ENCODE measurements around the gene DNAH6.

Gene DNAH6

DNA sequence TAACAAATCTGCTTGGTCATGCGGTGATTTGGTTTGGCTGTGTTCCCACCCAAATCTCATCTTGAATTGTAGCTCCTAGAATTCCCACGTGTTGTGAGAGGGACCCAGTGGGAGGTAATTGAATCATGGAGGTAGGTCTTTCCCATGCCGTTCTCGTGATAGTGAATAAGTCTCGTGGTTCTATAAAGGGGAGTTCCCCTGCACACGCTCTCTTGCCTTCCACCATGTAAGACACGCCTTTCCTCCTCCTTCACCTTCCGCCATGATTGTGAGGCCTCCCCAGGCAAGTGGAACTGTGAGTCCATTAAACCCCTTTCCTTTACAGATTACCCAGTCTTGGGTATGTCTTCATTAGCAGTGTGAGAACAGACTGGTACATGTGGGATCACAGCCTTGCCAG lies 327.8 kb downstream of the DNAH6 start:
- Histone ChIP-seq H3K9me2 (replicated peaks; ENCODE audit: insufficient read depth, low read length) (no peaks in the 10 kb centered on the region), H3K4me2 (ENCODE audit: low read depth, low read length, poor library complexity, severe bottlenecking) (no peak overlapping the region), H3K27me3 (ENCODE audit: low read length) (no peaks in the 10 kb centered on the region), H3K9me3 (ENCODE audit: insufficient read depth, low read length) (no peaks in the 10 kb centered on the region), H3F3A (ENCODE audit: insufficient read depth) (no peaks in the 10 kb centered on the region), H3K4me3 (ENCODE audit: insufficient read depth, low read length, poor library complexity, severe bottlenecking) (no peak overlapping the region), H2AFZ (ENCODE audit: low read depth, low read length, severe bottlenecking) (no peak overlapping the region), H3K36me3 (ENCODE audit: low read length) (no peaks in the 10 kb centered on the region), H4K20me1 (ENCODE audit: low read depth, low read length) (no peaks in the 10 kb centered on the region), H3K9ac (ENCODE audit: low read length) (no peak overlapping the region), H3K27ac (ENCODE audit: low read depth, low read length) (no peak overlapping the region), H3K79me2 (ENCODE audit: insufficient read depth, low read length) (no peaks in the 10 kb centered on the region)
- TF ChIP-seq CTCF (IDR thresholded peaks at IDR 0.05; ENCODE audit: insufficient read depth, low read length, poor library complexity, severe bottlenecking) (no peak), EZH2phosphoT487 (conservative IDR thresholded peaks at IDR 0.05; ENCODE audit: low read length) (no peak)

DNA sequence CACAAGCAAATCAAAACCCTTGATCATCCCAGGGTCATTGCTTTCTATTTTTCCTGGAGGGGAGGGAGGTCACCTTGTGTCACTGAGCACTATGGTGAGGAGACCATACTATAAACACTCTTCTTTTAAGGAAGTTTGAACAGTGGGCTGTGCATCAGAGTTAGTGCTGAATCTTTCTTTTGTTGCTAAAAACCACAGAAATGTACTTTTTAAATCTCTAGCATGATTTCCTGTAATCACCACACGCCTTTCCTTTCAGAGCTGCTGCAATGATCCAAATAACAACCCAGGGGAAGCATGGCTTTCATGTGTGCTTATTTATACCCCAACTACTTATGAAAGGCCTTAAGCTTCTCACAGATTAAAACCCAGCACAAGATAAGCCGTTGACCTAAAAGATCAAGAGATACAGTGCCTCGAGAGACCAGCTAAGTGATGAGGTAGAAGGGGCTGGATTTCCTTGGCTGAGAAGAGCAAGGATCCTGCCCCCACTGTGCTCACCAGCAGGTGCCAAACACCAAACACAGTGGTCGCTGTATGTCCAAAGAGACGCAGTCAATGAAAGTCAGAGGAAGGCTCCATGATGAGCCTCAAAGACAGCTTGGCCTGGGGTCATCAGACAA lies 329.9 kb downstream of the DNAH6 start:
- no peak overlapping the region for H3K9ac ChIP-seq (ENCODE audit: low read length)
- H3K4me3 ChIP-seq (ENCODE audit: insufficient read depth, low read length, poor library complexity, severe bottlenecking) = no peak overlapping the region
- H2AFZ ChIP-seq (ENCODE audit: low read depth, low read length, severe bottlenecking) = no peak overlapping the region
- H3K27ac ChIP-seq (ENCODE audit: low read depth, low read length) = no peak overlapping the region
- TF ChIP-seq EZH2phosphoT487 (conservative IDR thresholded peaks at IDR 0.05; ENCODE audit: low read length) = no peak
- TF ChIP-seq CTCF (IDR thresholded peaks at IDR 0.05; ENCODE audit: insufficient read depth, low read length, poor library complexity, severe bottlenecking) = no peak
- H3K79me2 ChIP-seq (ENCODE audit: insufficient read depth, low read length) = no peaks in the 10 kb centered on the region
- H3K9me3 ChIP-seq (ENCODE audit: insufficient read depth, low read length) = no peaks in the 10 kb centered on the region
- no peaks in the 10 kb centered on the region for H3K36me3 ChIP-seq (ENCODE audit: low read length)
- H3K4me2 ChIP-seq (ENCODE audit: low read depth, low read length, poor library complexity, severe bottlenecking) = no peak overlapping the region
- no peaks in the 10 kb centered on the region for H3K9me2 ChIP-seq (replicated peaks; ENCODE audit: insufficient read depth, low read length)
- no peaks in the 10 kb centered on the region for H3K27me3 ChIP-seq (ENCODE audit: low read length)
- H4K20me1 ChIP-seq (ENCODE audit: low read depth, low read length) = no peaks in the 10 kb centered on the region
- no peaks in the 10 kb centered on the region for H3F3A ChIP-seq (ENCODE audit: insufficient read depth)

- Histone ChIP-seq H3K27me3 (ENCODE audit: low read length) (no peaks in the 10 kb centered on the region), H3K79me2 (ENCODE audit: insufficient read depth, low read length) (no peaks in the 10 kb centered on the region), H3F3A (ENCODE audit: insufficient read depth) (no peaks in the 10 kb centered on the region), H3K36me3 (ENCODE audit: low read length) (no peaks in the 10 kb centered on the region), H4K20me1 (ENCODE audit: low read depth, low read length) (no peaks in the 10 kb centered on the region), H3K27ac (ENCODE audit: low read depth, low read length) (no peak overlapping the region), H3K9ac (ENCODE audit: low read length) (no peak overlapping the region), H3K9me2 (replicated peaks; ENCODE audit: insufficient read depth, low read length) (no peaks in the 10 kb centered on the region), H3K4me2 (ENCODE audit: low read depth, low read length, poor library complexity, severe bottlenecking) (no peak overlapping the region), H2AFZ (ENCODE audit: low read depth, low read length, severe bottlenecking) (no peak overlapping the region), H3K9me3 (ENCODE audit: insufficient read depth, low read length) (no peaks in the 10 kb centered on the region), H3K4me3 (ENCODE audit: insufficient read depth, low read length, poor library complexity, severe bottlenecking) (no peak overlapping the region)
- no peak for TF ChIP-seq EZH2phosphoT487 (conservative IDR thresholded peaks at IDR 0.05; ENCODE audit: low read length)
- TF ChIP-seq CTCF (IDR thresholded peaks at IDR 0.05; ENCODE audit: insufficient read depth, low read length, poor library complexity, severe bottlenecking) = no peak
Observed at GRCh38 chr2:84846741-84847142, 330.4 kb downstream of the DNAH6 start.
